Astrocyte (in vitro differentiated cells and primary cell): ENCODE data around the gene SPATA13. TPM values are rescaled to one million over a fixed set of nuclear protein-coding genes. Genes with fewer than 3 reads are reported as not detected.

ENCODE experiments used
- DNase-seq: peaks from one replicate; pipeline ENCODE4 v3.0.0-alpha.2; 2010; ENCODE audit warnings: low read depth
- FAIRE-seq: peaks from 2 replicates; lab custom pipeline; 2011; peaks lifted over from hg19 to GRCh38; lab: Jason Lieb, UNC
- H2AFZ ChIP-seq: 2 replicates; pipeline ENCODE4 v1.6.0; 2012; ENCODE audit warnings: low read depth, low read length, inconsistent platforms
- H3K27ac ChIP-seq: 2 replicates; pipeline ENCODE4 v1.5.1; 2011; ENCODE audit warnings: low read depth, low read length, inconsistent platforms
- H3K27me3 ChIP-seq: 2 replicates; pipeline ENCODE4 v1.6.0; 2011; ENCODE audit warnings: low read length, inconsistent platforms; ENCODE audit not compliant: insufficient read depth
- H3K36me3 ChIP-seq: 2 replicates; pipeline ENCODE4 v1.5.1; 2011; ENCODE audit warnings: low read length, inconsistent platforms; ENCODE audit not compliant: insufficient read depth
- H3K4me1 ChIP-seq: 2 replicates; pipeline ENCODE4 v1.5.1; 2011; ENCODE audit warnings: low read length, inconsistent platforms; ENCODE audit not compliant: insufficient read depth
- H3K4me2 ChIP-seq: 2 replicates; pipeline ENCODE4 v1.6.0; 2012; ENCODE audit warnings: low read length, inconsistent platforms
- H3K4me3 ChIP-seq: 2 replicates; pipeline ENCODE4 v1.5.1; 2011; ENCODE audit warnings: low read depth, mild to moderate bottlenecking, low read length, inconsistent platforms; ENCODE audit not compliant: insufficient read depth
- H3K79me2 ChIP-seq: 2 replicates; pipeline ENCODE4 v1.6.0; 2012; ENCODE audit warnings: mild to moderate bottlenecking, low read length, inconsistent platforms; ENCODE audit not compliant: insufficient read depth
- H3K9ac ChIP-seq: 2 replicates; pipeline ENCODE4 v1.6.0; 2012; ENCODE audit warnings: mild to moderate bottlenecking, low read length, inconsistent platforms
- H3K9me3 ChIP-seq: 2 replicates; pipeline ENCODE4 v1.5.1; 2012; ENCODE audit warnings: low read depth, mild to moderate bottlenecking, low read length, inconsistent platforms; ENCODE audit not compliant: insufficient read depth
- H4K20me1 ChIP-seq: 2 replicates; pipeline ENCODE4 v1.6.0; 2012; ENCODE audit warnings: low read length, inconsistent platforms; ENCODE audit not compliant: insufficient read depth
- H3K27ac Mint-ChIP-seq: one replicate; pipeline ENCODE4 v1.8.0; 2021; ENCODE audit warnings: mild to moderate bottlenecking, mixed read lengths; ENCODE audit not compliant: unreplicated experiment
- H3K27me3 Mint-ChIP-seq: one replicate; pipeline ENCODE4 v1.8.0; 2021; ENCODE audit warnings: low read depth, mixed read lengths; ENCODE audit not compliant: unreplicated experiment
- H3K36me3 Mint-ChIP-seq: one replicate; pipeline ENCODE4 v1.8.0; 2021; ENCODE audit warnings: low read depth, mixed read lengths; ENCODE audit not compliant: unreplicated experiment
- H3K4me1 Mint-ChIP-seq: one replicate; pipeline ENCODE4 v1.8.0; 2021; ENCODE audit warnings: low read depth, mixed read lengths; ENCODE audit not compliant: unreplicated experiment
- H3K4me3 Mint-ChIP-seq: one replicate; pipeline ENCODE4 v1.8.0; 2021; ENCODE audit warnings: mild to moderate bottlenecking, moderate library complexity, mixed read lengths; ENCODE audit not compliant: unreplicated experiment
- H3K9me3 Mint-ChIP-seq: one replicate; pipeline ENCODE4 v1.8.0; 2021; ENCODE audit warnings: mild to moderate bottlenecking, mixed read lengths; ENCODE audit not compliant: unreplicated experiment
- CTCF ChIP-seq: IDR thresholded peaks from 2 replicates; pipeline ENCODE4 v1.5.1; 2011; ENCODE audit warnings: low read depth, mild to moderate bottlenecking, inconsistent platforms, low read length, moderate library complexity; ENCODE audit not compliant: insufficient read depth
- EZH2 ChIP-seq: IDR thresholded peaks from 2 replicates; pipeline ENCODE4 v1.6.1; 2012; ENCODE audit warnings: mild to moderate bottlenecking, low read length, inconsistent platforms; ENCODE audit not compliant: insufficient read depth
- total RNA-seq: library from RNA; stranded (reverse); gene quantifications from 2 replicates; pipeline ENCODE4 v1.2.1, GENCODE V29; 2021

Gene SPATA13
- total RNA-seq, 1 donor from 2014 or later = 6.2 TPM

GRCh38 chr13:24207841-24208667 is 47.5 kb downstream of the SPATA13 start:
- no peaks in the 10 kb centered on the region for H3K9me3 ChIP-seq
- Mint-ChIP-seq H3K4me3 (no peak overlapping the region), H3K9me3 (peaks cover 6% of the 10 kb centered on the region), H3K36me3 (no peaks in the 10 kb centered on the region), H3K27ac (peak overlapping the region; percentile 27), H3K4me1 (peaks cover 36% of the 10 kb centered on the region), H3K27me3 (no peaks in the 10 kb centered on the region)
- H3K36me3 ChIP-seq = no peaks in the 10 kb centered on the region
- no peaks in the 10 kb centered on the region for H3K27me3 ChIP-seq
- H3K4me1 ChIP-seq = peaks cover 15% of the 10 kb centered on the region
- peak; percentile 86 for DNase-seq
- no peak overlapping the region for H3K4me3 ChIP-seq
- H3K4me2 ChIP-seq = peak overlapping the region; percentile 55
- peak; percentile 54 for FAIRE-seq
- H2AFZ ChIP-seq = no peak overlapping the region
- H4K20me1 ChIP-seq = no peaks in the 10 kb centered on the region
- H3K9ac ChIP-seq = peak overlapping the region; percentile 1
- H3K27ac ChIP-seq = no peak overlapping the region
- H3K79me2 ChIP-seq = no peaks in the 10 kb centered on the region
- TF ChIP-seq CTCF (no peak), EZH2 (no peak)

GRCh38 chr13:24209138-24209537 is 48.6 kb downstream of the SPATA13 start:
- no peaks in the 10 kb centered on the region for H3K27me3 ChIP-seq
- DNase-seq = no peak
- H3K4me1 ChIP-seq = peaks cover 15% of the 10 kb centered on the region
- Mint-ChIP-seq H3K9me3 (peaks cover 6% of the 10 kb centered on the region), H3K4me3 (no peak overlapping the region), H3K4me1 (peaks cover 28% of the 10 kb centered on the region), H3K27me3 (no peaks in the 10 kb centered on the region), H3K36me3 (no peaks in the 10 kb centered on the region), H3K27ac (no peak overlapping the region)
- no peak overlapping the region for H3K27ac ChIP-seq
- no peak overlapping the region for H3K4me3 ChIP-seq
- no peak overlapping the region for H3K9ac ChIP-seq
- FAIRE-seq = no peak
- H3K79me2 ChIP-seq = no peaks in the 10 kb centered on the region
- H3K4me2 ChIP-seq = no peak overlapping the region
- TF ChIP-seq EZH2 (no peak), CTCF (no peak)
- H4K20me1 ChIP-seq = no peaks in the 10 kb centered on the region
- H3K9me3 ChIP-seq = no peaks in the 10 kb centered on the region
- H3K36me3 ChIP-seq = no peaks in the 10 kb centered on the region
- no peak overlapping the region for H2AFZ ChIP-seq

- Histone ChIP-seq H3K27me3 (no peaks in the 10 kb centered on the region), H3K4me2 (no peak overlapping the region), H3K27ac (no peak overlapping the region), H3K4me3 (no peak overlapping the region), H3K36me3 (no peaks in the 10 kb centered on the region), H3K9me3 (no peaks in the 10 kb centered on the region), H3K79me2 (no peaks in the 10 kb centered on the region), H2AFZ (no peak overlapping the region), H4K20me1 (no peaks in the 10 kb centered on the region), H3K9ac (no peak overlapping the region), H3K4me1 (peaks cover 23% of the 10 kb centered on the region)
- FAIRE-seq = no peak
- Mint-ChIP-seq H3K4me1 (peaks cover 16% of the 10 kb centered on the region), H3K27me3 (no peaks in the 10 kb centered on the region), H3K36me3 (no peaks in the 10 kb centered on the region), H3K4me3 (no peak overlapping the region), H3K27ac (no peak overlapping the region), H3K9me3 (peaks cover 6% of the 10 kb centered on the region)
- TF ChIP-seq CTCF (no peak), EZH2 (no peak)
- no peak for DNase-seq
Observed at GRCh38 chr13:24212254-24212653, 51.7 kb downstream of the SPATA13 start.
